HuH-7.5 (cell line): ENCODE measurements around the gene PPP2R5C.
A peak's percentile ranks its signal among the peaks of the same experiment; 100 is the strongest.
"Not testable (repeated sequence)": the region's sequence is repeated elsewhere in the genome, so short reads cannot be mapped to it uniquely, and the experiment has no call there.

ENCODE experiments used
- DNase-seq: peaks from one replicate; pipeline ENCODE4 v3.0.0; 2011; ENCODE audit warnings: low spot score

Gene PPP2R5C

DNA sequence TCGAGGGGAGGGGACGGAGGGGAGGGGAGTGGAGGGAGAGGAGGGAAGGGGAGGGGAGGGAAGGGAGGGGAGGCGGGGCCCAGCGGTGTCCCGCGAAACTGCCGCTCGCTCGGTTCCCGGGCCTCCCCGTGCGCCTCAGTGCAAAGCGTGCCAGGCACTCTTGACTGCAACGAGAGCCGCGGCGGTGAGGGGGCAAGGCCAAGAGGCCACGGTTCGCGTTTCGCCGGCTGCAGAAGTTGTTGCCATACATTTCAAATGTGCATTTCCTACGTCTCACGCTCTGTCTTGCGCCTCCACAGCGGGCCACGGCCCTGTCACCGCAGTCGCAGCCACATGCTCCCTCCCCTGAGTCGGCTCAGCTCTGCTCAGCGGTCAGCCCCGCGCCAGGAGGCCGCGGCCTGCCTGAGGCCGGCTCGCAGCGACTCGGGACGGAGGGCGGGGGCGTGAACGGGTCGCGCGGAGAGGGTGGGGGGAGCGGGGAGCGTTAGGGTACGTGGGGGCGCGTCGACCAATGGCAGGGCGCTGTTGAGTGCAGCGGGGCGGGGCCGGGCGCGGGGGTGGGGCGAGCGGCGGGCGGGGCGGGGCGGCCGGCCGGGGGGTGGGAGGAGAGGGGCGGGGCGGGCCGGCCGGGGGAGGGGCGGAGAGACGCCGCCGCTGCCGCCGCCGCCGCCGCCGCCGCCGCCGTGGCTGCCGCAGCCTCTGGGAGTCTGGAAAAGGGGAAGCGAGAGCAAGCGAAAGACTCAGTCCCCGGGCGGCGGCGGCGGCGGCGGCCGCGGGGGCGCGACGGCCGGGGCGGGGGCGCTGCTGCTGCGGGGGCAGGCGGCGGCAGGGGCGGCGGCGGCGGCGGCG, at the start of gene PPP2R5C:
PPP2R5C (plus strand) TSS at position 678 of the 849 bp plus-strand sequence. CDS start 185 bp downstream, outside the sequence.
- DNase-seq, result peak; percentile 94

- not testable (repeated sequence) for DNase-seq
These were observed 49.7 kb upstream of the PPP2R5C start for GRCh38 chr14:101711857-101712233.

DNA sequence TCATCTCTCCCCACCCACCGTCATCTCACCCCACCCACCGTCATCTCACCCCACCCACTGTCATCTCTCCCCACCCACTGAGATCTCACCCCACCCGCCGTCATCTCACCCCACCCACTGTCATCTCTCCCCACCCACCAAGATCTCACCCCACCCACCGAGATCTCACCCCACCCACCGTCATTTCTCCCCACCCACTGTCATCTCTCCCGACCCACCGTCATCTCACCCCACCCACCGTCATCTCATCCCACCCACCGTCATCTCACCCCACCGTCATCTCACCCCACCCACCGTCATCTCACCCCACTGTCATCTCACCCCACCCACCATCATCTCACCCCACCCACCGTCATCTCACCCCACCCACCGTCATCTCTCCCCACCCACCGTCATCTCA, 49.2 kb upstream of the PPP2R5C start:
- not testable (repeated sequence) for DNase-seq

GRCh38 chr14:101713091-101713490, 48.4 kb upstream of the PPP2R5C start:
- not testable (repeated sequence) for DNase-seq

GRCh38 chr14:101713621-101714349, 47.7 kb upstream of the PPP2R5C start:
- no peak for DNase-seq

GRCh38 chr14:101714394-101714793, 47.1 kb upstream of the PPP2R5C start:
- DNase-seq, result no peak

GRCh38 chr14:101715210-101716076, 46.1 kb upstream of the PPP2R5C start:
- DNase-seq, result no peak

GRCh38 chr14:101716077-101716950, 45.2 kb upstream of the PPP2R5C start:
- no peak for DNase-seq

DNA sequence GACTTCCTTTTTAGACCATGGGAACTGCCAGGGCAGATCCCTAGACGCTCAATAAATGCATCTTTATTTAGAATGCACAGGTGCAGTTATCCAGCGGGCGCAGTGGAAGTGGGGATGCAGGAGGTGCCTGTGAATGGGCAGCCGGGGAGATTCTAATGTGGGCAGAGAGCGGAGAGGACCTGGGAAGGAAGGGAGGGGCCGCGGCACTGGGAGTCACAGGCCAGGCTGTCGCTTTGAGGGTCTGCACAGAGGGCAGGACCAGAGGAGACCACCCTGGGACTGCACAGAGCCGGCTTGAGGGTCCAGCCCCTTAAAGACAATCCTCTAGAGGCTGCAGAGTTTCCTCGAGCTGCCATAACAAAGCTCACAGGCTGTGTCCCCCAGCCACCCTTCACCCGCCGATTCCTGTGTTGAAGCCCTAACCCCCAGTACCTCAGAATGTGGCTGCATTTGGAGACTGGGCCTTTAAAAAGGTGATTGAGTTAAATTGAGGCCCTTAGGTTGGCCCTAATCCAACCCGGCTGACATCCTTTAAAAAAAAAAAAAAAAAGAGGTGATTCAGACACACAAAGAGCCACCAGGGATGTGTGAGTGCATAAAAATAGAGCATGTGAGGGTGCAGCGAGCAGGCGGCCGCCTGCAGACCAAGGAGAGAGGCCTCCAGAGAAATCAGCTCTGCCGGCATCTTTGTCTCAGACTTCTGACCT, 44.4 kb upstream of the PPP2R5C start:
- DNase-seq, result no peak

GRCh38 chr14:101717663-101718490, 43.6 kb upstream of the PPP2R5C start:
- DNase-seq, result no peak

- no peak for DNase-seq
These were observed 42.4 kb upstream of the PPP2R5C start for GRCh38 chr14:101719045-101719645.

DNA sequence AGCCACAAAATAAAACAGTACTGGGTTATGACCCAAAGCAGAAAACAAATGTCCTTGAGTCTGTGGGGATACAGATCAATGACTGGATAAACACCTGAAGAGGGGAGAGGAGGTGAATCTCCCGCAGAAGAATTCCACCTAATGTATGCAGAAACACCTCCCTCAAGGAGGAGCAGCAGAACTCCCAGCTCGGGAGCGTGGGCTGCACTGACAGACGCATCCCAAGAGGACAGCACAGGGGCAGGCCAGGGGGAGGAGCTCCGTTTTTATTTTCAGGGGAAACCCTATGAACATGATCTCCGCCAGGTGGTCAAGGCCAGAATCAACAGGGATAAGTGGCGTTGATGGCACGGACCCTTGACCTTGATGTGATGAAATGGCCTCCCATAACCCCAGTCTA, 41.8 kb upstream of the PPP2R5C start:
- no peak for DNase-seq

- no peak for DNase-seq
These were observed 40.4 kb upstream of the PPP2R5C start for GRCh38 chr14:101721111-101721510.

DNA sequence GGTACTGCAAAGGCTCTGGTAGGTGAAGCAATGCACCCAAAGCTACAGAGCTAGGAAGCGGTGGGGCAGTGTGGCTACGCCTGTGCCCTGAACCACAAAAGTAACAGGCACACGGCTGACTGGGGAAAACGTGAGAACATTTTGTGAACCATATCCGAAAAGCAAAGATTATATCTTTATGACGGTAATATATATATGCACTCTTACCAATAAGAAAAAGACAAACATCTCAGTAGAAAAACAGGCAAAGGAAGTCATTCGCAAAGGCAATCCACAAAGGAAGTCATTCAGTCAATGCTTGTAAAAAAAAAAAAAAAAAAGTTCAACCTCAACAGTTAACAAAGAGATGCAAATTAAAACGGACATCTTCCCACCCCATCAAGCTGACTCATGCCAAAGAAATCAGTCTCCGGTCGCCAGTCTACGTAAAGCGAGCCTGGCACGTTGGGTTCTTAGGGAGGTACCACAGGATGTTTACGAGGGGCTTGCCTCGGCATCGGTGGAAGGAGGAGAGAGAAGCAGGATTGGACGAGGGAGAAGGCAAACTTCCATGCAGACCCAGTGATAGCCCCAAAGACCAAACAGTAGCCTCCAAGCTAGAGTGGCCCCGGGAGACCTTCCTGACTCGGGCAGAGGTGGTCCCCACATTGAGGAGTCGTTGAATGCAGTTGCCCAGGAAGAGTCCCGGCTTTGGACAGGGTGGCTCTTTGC, 39.4 kb upstream of the PPP2R5C start:
- no peak for DNase-seq

- DNase-seq, result no peak
These were observed 38.4 kb upstream of the PPP2R5C start for GRCh38 chr14:101723061-101723595.

GRCh38 chr14:101725652-101726051, 35.9 kb upstream of the PPP2R5C start:
- DNase-seq, result not testable (repeated sequence)

DNA sequence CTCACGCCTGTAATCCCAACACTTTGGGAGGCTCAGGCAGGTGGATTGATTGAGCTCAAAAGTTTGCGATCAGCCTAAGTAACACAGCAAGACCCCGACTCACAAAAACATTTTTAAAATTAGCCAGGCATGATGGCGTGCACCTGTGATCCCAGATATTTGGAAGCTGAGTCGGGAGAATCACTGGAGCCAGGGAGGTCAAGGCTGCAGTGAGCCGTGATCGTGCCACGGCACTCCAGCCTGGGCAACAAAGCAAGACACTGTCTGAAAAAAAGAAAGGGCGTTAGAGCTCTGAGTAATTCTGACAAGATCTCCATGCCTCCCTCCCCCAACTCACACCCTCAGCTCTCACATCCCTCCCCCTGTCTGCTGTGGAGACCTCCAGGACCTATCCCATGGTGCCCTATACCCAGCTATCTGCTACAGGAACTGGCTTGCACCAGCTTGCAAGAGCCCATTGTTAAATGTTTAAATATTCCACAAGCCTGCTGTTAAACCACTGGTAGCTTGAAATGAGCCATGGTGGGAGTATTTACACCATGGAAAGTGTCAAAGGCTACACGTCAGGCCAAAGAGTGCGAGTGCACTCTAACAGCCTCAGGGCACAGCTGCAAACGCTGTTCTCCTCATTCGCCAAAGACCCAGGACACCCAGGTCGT, 35.1 kb upstream of the PPP2R5C start:
- DNase-seq, result no peak

DNA sequence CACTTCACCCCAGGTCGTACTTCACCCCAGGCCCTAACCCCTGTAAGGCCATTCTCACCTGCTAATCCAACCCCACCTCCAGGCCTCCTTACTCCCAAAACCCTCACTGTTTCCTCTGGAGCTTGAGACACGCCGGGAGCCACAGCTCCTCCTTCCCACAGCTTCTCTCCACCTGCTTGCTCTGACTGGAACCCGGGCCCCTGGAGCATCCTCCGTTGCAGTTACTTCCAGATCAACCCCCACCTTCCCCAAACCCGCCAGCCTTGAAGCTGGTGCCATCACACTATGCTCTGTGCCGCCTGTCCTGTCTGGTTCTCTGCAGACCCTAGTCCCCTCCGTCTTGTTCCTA, 34.6 kb upstream of the PPP2R5C start:
- DNase-seq, result no peak
